ENCODE results near the gene ENPEP.

Gene ENPEP

DNA sequence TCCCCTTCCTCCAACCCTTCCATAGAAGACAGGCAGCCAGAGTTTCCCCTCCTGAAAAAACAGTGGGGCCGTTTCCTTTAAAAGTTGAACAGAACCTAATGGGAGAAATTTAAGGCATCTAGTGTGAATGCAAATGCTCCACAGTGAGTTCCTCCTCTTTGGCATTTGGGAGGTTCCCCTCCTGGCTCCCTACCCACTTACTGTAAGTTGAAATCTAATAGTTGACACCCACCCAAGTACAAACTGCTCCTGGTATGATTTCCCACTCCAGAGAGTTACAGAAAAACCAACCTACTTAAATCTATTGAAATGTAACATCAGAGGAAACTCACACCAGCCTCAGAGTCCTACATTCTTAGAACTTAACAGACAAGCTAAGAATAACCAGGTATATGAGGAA lies 17.6 kb downstream of the ENPEP start:
- TF ChIP-seq, protein P1, sequence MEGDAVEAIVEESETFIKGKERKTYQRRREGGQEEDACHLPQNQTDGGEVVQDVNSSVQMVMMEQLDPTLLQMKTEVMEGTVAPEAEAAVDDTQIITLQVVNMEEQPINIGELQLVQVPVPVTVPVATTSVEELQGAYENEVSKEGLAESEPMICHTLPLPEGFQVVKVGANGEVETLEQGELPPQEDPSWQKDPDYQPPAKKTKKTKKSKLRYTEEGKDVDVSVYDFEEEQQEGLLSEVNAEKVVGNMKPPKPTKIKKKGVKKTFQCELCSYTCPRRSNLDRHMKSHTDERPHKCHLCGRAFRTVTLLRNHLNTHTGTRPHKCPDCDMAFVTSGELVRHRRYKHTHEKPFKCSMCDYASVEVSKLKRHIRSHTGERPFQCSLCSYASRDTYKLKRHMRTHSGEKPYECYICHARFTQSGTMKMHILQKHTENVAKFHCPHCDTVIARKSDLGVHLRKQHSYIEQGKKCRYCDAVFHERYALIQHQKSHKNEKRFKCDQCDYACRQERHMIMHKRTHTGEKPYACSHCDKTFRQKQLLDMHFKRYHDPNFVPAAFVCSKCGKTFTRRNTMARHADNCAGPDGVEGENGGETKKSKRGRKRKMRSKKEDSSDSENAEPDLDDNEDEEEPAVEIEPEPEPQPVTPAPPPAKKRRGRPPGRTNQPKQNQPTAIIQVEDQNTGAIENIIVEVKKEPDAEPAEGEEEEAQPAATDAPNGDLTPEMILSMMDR (IDR thresholded peaks at IDR 0.05; ENCODE audit: borderline replicate concordance, control extremely low read depth, extremely low read depth, insufficient read depth, missing control alignments), result no peak
- in situ Hi-C loops (cut with MboI; ENCODE audit: low sequenced_read_pairs, unreplicated experiment), result no loop called here
- no peak for DNase-seq (ENCODE audit: low spot score)

GRCh38 chr4:110498420-110498819 lies 22.5 kb downstream of the ENPEP start:
- DNase-seq (ENCODE audit: low spot score), result no peak
- in situ Hi-C loops (cut with MboI; ENCODE audit: low sequenced_read_pairs, unreplicated experiment), result no loop called here

DNA sequence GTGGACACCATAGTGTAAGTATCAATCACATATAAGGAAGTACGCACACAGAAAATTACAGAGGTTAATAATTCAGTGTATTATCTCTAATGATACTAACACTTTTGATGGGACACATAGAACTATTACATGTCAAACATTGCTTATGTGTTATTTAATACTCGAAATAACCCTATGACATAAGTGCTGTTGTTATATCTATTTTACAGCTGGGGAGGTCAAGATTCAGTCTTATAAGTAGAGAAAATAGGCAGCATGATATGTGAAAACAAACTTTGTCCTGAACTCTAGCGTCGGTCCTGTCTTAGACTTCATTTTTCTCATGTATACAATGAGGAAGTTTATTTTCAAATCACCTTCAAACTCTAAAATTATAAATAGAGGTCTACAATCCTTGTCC lies 23.2 kb downstream of the ENPEP start:
- in situ Hi-C loops (cut with MboI; ENCODE audit: low sequenced_read_pairs, unreplicated experiment), result no loop called here
- DNase-seq (ENCODE audit: low spot score), result no peak

More at GRCh38 chr4:110498420-110498819, 22.5 kb downstream of the ENPEP start:
- TF ChIP-seq, protein P1 (IDR thresholded peaks at IDR 0.05; ENCODE audit: borderline replicate concordance, control extremely low read depth, extremely low read depth, insufficient read depth, missing control alignments), result no peak

DNA sequence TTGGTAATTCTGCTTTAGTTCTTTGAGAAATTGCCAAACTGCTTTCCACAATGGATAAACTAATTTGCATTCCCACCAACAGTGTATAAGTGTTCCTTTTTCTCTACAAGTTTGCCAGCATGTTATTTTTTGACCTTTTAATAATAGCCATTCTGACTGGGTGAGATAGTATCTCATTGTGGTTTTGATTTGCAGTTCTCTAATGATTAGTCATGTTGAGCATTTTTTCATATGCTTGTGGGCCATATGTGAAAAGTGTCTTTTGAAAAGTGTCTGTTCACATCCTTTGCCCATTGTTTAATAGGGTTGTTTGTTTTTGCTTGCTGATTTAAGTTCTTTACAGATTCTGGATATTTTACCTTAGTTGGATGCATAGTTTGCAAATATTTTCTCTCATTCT lies 25.9 kb downstream of the ENPEP start:
- in situ Hi-C loops (cut with MboI; ENCODE audit: low sequenced_read_pairs, unreplicated experiment), result loop anchor here (10.0 to 25.0 kb wide), 4 partner anchors 157 to 1090 kb away; no protein-coding TSS in a partner anchor
- no peak for DNase-seq (ENCODE audit: low spot score)
- TF ChIP-seq, protein P1 (IDR thresholded peaks at IDR 0.05; ENCODE audit: borderline replicate concordance, control extremely low read depth, extremely low read depth, insufficient read depth, missing control alignments), result no peak

More for the DNA sequence above, 23.2 kb downstream of the ENPEP start:
- TF ChIP-seq, protein P1 (IDR thresholded peaks at IDR 0.05; ENCODE audit: borderline replicate concordance, control extremely low read depth, extremely low read depth, insufficient read depth, missing control alignments), result no peak

DNA sequence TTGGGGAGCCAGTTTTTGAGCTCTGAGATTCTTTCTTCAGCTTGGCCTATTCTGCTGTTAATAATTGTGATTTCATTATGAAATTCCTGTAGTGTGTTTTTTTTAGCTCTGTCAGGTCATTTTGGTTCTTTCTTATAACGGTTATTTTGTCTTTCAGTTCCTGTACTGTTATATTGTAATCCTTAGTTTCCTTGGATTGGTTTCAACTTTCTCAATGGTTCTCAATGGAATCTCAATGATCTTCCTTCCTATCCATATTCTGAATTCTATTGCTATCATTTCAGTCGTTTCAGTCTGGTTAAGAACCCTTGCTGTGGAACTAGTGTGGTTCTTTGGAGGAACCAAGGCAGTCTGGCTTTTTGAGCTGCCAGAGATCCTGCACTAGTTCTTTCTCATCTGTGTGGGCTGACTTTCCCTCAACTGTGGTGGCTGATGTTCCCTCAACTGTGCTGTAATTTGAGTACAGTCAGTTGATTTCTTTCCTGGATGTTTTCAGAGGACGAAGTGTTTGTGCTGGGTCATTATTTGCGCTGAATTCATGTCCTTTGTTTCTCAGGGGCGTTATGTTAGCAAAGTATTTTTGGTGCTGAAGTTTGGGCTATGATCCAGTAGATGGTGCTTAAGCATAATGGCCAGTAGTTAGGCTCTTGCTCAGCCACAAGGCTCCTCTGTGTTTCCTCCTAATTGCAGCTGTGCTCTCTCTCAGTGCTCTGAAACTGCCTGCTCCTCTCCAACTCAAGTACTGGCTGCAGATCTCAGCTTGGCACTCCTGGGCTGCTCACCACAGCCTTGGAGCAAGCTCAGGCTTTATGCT lies 27.5 kb downstream of the ENPEP start:
- in situ Hi-C loops (cut with MboI; ENCODE audit: low sequenced_read_pairs, unreplicated experiment), result loop anchor here (10.0 to 25.0 kb wide), 4 partner anchors 159 to 1091 kb away; no protein-coding TSS in a partner anchor
- no peak for DNase-seq (ENCODE audit: low spot score)
- TF ChIP-seq, protein P1 (IDR thresholded peaks at IDR 0.05; ENCODE audit: borderline replicate concordance, control extremely low read depth, extremely low read depth, insufficient read depth, missing control alignments), result no peak

DNA sequence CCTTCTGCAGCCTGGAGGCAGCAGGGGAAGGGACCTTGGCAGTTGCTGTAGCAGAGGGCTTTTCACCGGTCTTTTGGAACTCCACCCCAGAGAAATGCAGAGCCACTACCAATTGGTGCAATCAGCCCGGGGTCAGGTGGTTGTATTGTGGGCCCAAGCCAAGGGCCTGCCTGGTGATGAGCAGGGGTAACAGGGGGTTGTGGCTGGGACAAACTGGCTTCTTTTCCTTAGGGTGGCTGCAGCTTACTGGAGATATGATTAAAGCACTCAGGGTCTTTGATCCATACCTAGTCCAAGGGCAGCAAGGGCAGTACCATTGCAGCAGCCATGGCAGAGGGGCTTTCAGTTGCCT lies 28.1 kb downstream of the ENPEP start:
- TF ChIP-seq, protein P1 (IDR thresholded peaks at IDR 0.05; ENCODE audit: borderline replicate concordance, control extremely low read depth, extremely low read depth, insufficient read depth, missing control alignments), result no peak
- in situ Hi-C loops (cut with MboI; ENCODE audit: low sequenced_read_pairs, unreplicated experiment), result loop anchor here (10.0 to 25.0 kb wide), 4 partner anchors 159 to 1092 kb away; no protein-coding TSS in a partner anchor
- no peak for DNase-seq (ENCODE audit: low spot score)
